ENCODE results near the gene HECTD1. TPM values are rescaled to one million over a fixed set of nuclear protein-coding genes. Genes with fewer than 3 reads are reported as not detected.
"Not testable (repeated sequence)": the region's sequence is repeated elsewhere in the genome, so short reads cannot be mapped to it uniquely, and the experiment has no call there.

HECTD1 gene
- total RNA-seq, 4 donors from 2014 or later: 188 to 251 (median 201) TPM

DNA sequence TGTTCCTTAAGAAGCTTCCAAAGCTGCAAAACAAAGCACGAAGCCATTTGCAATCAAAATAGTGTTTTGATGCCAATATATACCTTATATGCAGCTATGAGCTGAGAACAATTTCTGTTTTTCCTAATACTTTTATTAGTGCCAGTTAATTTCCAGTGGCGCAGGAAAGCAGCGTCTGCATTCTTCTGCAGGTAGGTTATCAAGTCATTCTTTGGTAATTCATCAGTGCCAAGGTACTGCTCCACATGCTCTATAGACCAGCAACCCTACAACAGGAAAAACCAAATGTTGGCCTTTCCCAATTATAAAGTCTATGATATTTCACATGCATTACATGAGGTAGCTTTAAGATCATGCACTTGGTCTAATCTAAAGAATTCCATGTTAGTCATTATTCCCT, 93.8 kb downstream of the HECTD1 start:
- TF ChIP-seq POLR2A (IDR thresholded peaks at IDR 0.05): no peak
- TF ChIP-seq, protein P1, sequence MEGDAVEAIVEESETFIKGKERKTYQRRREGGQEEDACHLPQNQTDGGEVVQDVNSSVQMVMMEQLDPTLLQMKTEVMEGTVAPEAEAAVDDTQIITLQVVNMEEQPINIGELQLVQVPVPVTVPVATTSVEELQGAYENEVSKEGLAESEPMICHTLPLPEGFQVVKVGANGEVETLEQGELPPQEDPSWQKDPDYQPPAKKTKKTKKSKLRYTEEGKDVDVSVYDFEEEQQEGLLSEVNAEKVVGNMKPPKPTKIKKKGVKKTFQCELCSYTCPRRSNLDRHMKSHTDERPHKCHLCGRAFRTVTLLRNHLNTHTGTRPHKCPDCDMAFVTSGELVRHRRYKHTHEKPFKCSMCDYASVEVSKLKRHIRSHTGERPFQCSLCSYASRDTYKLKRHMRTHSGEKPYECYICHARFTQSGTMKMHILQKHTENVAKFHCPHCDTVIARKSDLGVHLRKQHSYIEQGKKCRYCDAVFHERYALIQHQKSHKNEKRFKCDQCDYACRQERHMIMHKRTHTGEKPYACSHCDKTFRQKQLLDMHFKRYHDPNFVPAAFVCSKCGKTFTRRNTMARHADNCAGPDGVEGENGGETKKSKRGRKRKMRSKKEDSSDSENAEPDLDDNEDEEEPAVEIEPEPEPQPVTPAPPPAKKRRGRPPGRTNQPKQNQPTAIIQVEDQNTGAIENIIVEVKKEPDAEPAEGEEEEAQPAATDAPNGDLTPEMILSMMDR (IDR thresholded peaks at IDR 0.05): no peak
- 80 to 97% methylated on average over 3 of the region's 3 CpGs for whole genome bisulfite sequencing, 2 donors
- no peak for DNase-seq (ENCODE audit: low spot score in 2 of 2)
- H3K4me3 ChIP-seq (ENCODE audit: low read depth, poor library complexity, severe bottlenecking): no peak overlapping the region
- intact Hi-C loops (cut with DNase I; ENCODE audit: low total_unique reads): no loop called here

DNA sequence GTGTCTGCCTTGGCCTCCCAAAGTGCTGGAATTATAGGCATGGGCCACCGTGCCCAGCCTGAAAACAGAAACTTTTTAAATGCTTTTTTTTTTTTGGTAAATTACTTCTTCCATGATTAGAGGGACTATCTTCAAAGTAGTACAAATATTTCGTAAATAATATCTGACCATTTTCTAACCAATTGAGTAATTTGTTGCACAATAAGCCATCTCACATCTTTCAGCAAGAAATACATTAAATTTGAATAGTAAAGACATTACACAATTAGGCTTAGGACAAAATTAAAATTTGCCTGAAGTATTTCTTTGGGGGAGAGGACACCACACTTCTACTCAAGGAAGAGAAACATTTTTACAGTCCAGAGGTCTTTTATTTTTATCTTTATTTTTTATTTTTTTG, 96.7 kb downstream of the HECTD1 start:
- H3K4me3 ChIP-seq (ENCODE audit: low read depth, poor library complexity, severe bottlenecking): no peak overlapping the region
- intact Hi-C loops (cut with DNase I; ENCODE audit: low total_unique reads): no loop called here
- no peak for TF ChIP-seq POLR2A (IDR thresholded peaks at IDR 0.05)
- TF ChIP-seq, protein P1 (IDR thresholded peaks at IDR 0.05): no peak
- no peak for DNase-seq (ENCODE audit: low spot score in 2 of 2)
- WGBS, 2 donors: 94 to 97% methylated on average over 2 of the region's 2 CpGs

DNA sequence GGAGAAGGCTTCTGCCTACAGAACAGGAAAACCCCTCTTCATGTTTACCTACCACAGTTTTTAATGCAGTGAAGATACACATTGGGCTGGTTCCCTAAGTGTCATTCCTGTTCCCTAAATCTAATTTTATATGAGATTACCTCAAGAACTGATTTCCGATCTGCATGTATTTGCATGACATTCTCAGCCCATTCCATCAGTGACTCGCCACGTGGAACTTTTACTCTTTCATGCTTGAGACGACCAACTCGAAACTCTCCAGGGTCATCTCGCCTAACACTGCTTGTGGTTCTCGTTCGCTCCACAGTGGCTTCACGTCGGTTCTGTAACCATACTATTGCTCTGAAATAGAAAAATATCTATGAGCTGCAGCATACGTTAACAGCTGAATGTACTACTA, 98.3 kb downstream of the HECTD1 start:
- no peak overlapping the region for H3K4me3 ChIP-seq (ENCODE audit: low read depth, poor library complexity, severe bottlenecking)
- TF ChIP-seq, protein P1 (IDR thresholded peaks at IDR 0.05): no peak
- TF ChIP-seq POLR2A (IDR thresholded peaks at IDR 0.05): no peak
- DNase-seq (ENCODE audit: low spot score in 2 of 2): no peak
- intact Hi-C loops (cut with DNase I; ENCODE audit: low total_unique reads): no loop called here
- 89 to 92% methylated on average over 11 of the region's 11 CpGs for WGBS, 2 donors

DNA sequence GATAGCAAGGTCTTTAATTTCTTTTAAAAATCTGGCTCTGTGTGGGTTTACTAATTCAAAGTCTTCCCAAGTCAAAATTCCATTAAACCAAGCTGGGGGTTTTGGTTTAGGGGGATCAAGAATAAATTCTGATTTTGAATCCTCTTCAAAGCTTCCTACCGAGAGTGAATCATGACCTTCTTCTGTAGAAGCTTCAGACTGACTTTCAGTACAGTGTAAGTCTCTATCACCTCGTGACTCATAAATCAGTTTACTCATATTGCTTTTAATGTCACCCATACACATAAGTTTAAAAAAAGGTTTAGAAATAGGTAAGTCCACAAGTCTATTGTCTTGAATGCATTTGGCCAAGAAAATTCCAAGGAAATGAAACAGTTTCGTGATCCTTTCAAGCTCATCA, 100.8 kb downstream of the HECTD1 start:
- no peak overlapping the region for H3K4me3 ChIP-seq (ENCODE audit: low read depth, poor library complexity, severe bottlenecking)
- DNase-seq (ENCODE audit: low spot score in 2 of 2): no peak
- intact Hi-C loops (cut with DNase I; ENCODE audit: low total_unique reads): no loop called here
- no peak for TF ChIP-seq POLR2A (IDR thresholded peaks at IDR 0.05)
- TF ChIP-seq, protein P1 (IDR thresholded peaks at IDR 0.05): no peak
- WGBS, 2 donors: 81 to 85% methylated on average over 3 of the region's 3 CpGs

DNA sequence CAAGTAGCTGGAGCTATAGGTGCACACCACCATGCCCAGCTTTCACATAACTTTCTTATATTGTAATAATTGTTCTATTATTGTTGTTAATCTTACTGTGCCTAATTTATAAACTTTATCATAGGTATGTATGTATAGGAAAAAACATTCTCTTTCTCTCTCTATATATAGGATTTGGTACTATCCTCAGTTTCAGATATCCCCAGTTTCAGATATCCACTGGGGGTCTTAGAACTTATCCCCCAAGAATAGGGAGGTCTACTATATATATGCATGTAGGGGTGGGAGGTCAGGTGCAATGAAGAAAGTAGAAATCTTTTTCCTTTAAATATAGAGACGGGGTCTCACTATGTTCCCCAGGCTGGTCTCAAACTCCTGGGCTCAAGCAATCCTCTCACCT, 110.5 kb downstream of the HECTD1 start:
- WGBS, 2 donors: 96 to 100% methylated on average over 1 of the region's 1 CpG
- intact Hi-C loops (cut with DNase I; ENCODE audit: low total_unique reads): no loop called here
- no peak for DNase-seq (ENCODE audit: low spot score in 2 of 2)
- H3K4me3 ChIP-seq (ENCODE audit: low read depth, poor library complexity, severe bottlenecking): no peak overlapping the region
- TF ChIP-seq, protein P1 (IDR thresholded peaks at IDR 0.05): no peak
- TF ChIP-seq POLR2A (IDR thresholded peaks at IDR 0.05): no peak

DNA sequence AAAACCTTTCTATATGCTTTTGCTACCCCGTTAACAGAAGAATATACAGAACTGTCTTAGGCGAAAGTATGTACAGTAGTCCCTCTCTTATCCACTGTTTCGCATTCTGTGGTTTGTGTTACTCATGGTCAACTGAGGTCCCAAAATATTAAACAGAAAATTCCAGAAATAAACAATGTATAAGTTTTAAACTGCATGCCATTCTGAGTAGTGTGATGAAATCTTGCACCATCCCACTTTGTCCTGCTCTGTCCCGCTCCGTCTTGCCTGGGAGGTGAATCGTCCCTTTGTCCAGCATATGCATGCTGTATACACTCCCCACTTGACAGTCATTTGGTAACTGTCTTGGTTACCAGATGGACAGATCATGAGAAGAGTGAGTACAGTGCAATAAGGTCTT, 111.3 kb downstream of the HECTD1 start:
- TF ChIP-seq POLR2A (IDR thresholded peaks at IDR 0.05): no peak
- TF ChIP-seq, protein P1 (IDR thresholded peaks at IDR 0.05): no peak
- DNase-seq (ENCODE audit: low spot score in 2 of 2): no peak
- intact Hi-C loops (cut with DNase I; ENCODE audit: low total_unique reads): no loop called here
- H3K4me3 ChIP-seq (ENCODE audit: low read depth, poor library complexity, severe bottlenecking): no peak overlapping the region
- WGBS, 2 donors: 97% methylated on average over 6 of the region's 6 CpGs

DNA sequence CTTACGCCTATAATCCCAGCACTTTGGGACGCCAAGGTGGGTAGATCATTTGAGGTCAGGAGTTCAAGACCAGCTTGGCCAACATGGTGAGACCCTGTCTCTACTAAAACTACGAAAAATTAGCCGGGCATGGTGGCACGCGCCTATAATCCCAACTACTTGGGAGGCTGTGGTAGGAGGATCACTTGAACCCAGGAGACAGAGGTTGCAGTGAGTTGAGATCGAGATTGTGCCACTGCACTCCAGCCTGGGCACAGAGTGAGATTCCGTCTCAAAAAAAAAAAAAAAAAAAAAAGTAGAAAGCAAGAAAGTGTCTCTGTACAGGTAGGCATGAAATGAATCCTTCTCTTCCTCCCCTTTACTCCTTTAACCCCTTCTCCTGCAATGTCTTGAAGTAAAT, 111.8 kb downstream of the HECTD1 start:
- DNase-seq (ENCODE audit: low spot score in 2 of 2); H3K4me3 ChIP-seq (ENCODE audit: low read depth, poor library complexity, severe bottlenecking); intact Hi-C loops (cut with DNase I; ENCODE audit: low total_unique reads): not testable (repeated sequence)
- WGBS, 2 donors: 95 to 98% methylated on average over 8 of the region's 8 CpGs

DNA sequence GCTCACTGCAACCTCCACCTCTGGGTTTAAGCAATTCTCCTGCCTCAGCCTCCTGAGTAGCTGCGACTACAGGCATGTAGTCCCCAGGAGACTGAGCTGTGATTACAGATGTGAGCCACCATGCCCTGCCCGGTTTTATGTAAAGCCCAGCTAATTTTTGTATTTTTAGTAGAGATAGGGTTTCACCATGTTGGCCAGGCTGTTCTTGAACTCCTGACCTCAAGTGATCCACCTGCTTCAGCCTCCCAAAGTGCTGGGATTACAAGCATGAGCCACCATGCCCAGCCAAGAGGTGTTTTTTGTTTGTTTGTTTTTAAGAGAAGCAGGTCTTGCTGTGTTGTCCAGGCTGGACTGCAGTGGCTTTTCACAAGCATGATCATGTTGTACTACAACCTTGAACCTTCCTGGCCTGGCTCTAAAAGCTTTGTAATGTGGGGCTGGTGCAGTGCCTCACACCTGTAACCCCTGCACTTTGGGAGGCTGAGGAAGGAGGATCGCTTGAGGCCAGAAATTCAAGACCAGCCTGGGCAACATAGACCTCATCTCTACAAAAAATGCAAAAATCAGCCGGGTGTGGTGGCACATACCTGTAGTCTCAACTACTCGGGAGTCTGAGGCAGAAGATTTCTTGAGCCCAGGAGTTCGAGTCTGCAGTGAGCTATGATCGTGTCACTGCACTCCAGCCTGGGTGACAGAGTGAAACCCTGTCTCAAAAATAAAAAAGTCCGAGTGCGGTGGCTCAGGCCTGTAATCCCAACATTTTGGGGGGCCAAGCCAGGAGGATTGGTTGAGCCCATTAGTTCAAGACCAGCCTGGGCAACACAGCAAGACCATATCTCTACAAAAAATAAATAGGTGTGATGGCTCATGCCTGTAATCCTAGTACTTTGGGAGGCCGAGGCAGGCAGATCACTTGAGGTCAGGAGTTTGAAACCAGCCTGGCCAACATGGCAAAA, 113.4 kb downstream of the HECTD1 start:
- H3K4me3 ChIP-seq (ENCODE audit: low read depth, poor library complexity, severe bottlenecking); intact Hi-C loops (cut with DNase I; ENCODE audit: low total_unique reads): not testable (repeated sequence)
- peak in 1 of 2 donors; percentile 67 for DNase-seq (ENCODE audit: low spot score in 2 of 2)
- 94% methylated on average over 10 of the region's 10 CpGs for WGBS, 2 donors

Data from lower leg skin (tissue), 4 donors.